B cell (primary cell): ENCODE measurements around the gene CELSR3. TPM values are rescaled to one million over a fixed set of nuclear protein-coding genes. Genes with fewer than 3 reads are reported as not detected.

Experiments used
- ATAC-seq: fragments of 200-7000 bp; cut with Tn5 transposase; one replicate; pipeline ENCODE4 v1.10.0; 2021; ENCODE audit warnings: low read depth, mild to moderate bottlenecking, moderate number of reproducible peaks, moderate library complexity
- CTCF ChIA-PET: fragments of 350-600 bp; sonication (Branson Sonifier 250); formaldehyde crosslinking; loops from one replicate; lab custom pipeline; 2021; ENCODE audit warnings: antibody characterized with exemption, inconsistent platforms; lab: Charles Lee
- POLR2A ChIA-PET: fragments of 350-600 bp; sonication (Branson Sonifier 250); formaldehyde crosslinking; loops from one replicate; lab custom pipeline; 2021; ENCODE audit warnings: antibody characterized with exemption; lab: Charles Lee
- DNase-seq: peaks from one replicate; pipeline ENCODE4 v3.0.0; 2013
- H2AFZ ChIP-seq: 2 replicates; pipeline ENCODE4 v1.6.1; 2012; ENCODE audit warnings: mild to moderate bottlenecking, low read depth, low read length; ENCODE audit not compliant: insufficient read depth, poor library complexity, severe bottlenecking
- H3K27ac ChIP-seq, 2 donors: 1 replicate in 1 of 2; 2 replicates in 1 of 2; pipeline ENCODE4 v1.5.1; 2012 to 2013; ENCODE audit warnings: low read length in 2 of 2, mild to moderate bottlenecking in 2 of 2, moderate library complexity in 1 of 2
- H3K27me3 ChIP-seq, 4 experiments: fragments of 200-600 bp in 1 of 4; sonication (generic) in 1 of 4; replicated peaks in 1 of 4; 1 replicate in 2 of 4; 2 replicates in 2 of 4; pipeline versions ENCODE4 v1.6.1 to v1.7.0; 2013 to 2016; ENCODE audit warnings: low read length in 3 of 4, mild to moderate bottlenecking in 2 of 4, mixed read lengths in 1 of 4, moderate library complexity in 1 of 4; ENCODE audit not compliant: insufficient read depth in 4 of 4, control insufficient read depth in 3 of 4; ENCODE audit errors: control extremely low read depth in 1 of 4
- H3K36me3 ChIP-seq, 2 experiments: replicated peaks in 1 of 2; 1 replicate in 1 of 2; 2 replicates in 1 of 2; pipeline versions ENCODE4 v1.6.1 to v1.7.1; 2013; ENCODE audit warnings: low read length in 1 of 2; ENCODE audit not compliant: insufficient read depth in 2 of 2, control insufficient read depth in 1 of 2; ENCODE audit errors: control extremely low read depth in 1 of 2, extremely low read depth in 1 of 2
- H3K4me1 ChIP-seq, 2 donors: fragments of 200-600 bp in 1 of 2; sonication (generic) in 1 of 2; 1 replicate in 1 of 2; 2 replicates in 1 of 2; pipeline versions ENCODE4 v1.5.1 to v1.6.1; 2013 to 2017; ENCODE audit warnings: low read length in 2 of 2; ENCODE audit not compliant: control insufficient read depth in 2 of 2, insufficient read depth in 2 of 2
- H3K4me2 ChIP-seq: replicated peaks from 2 replicates; pipeline ENCODE3; 2012; ENCODE audit warnings: mild to moderate bottlenecking, low read depth, low read length; ENCODE audit not compliant: poor library complexity, severe bottlenecking
- H3K4me3 ChIP-seq, 5 experiments: fragments of 200-600 bp in 1 of 5; sonication (generic) in 1 of 5; 1 replicate in 3 of 5; 2 replicates in 2 of 5; pipeline versions ENCODE4 v1.5.1 to v1.7.0; 2011 to 2016; ENCODE audit warnings: low read length in 4 of 5, mild to moderate bottlenecking in 4 of 5, low read depth in 2 of 5, control low read depth in 1 of 5, moderate library complexity in 1 of 5; ENCODE audit not compliant: insufficient read depth in 1 of 5; ENCODE audit errors: control extremely low read depth in 1 of 5, extremely low read depth in 1 of 5
- H3K79me2 ChIP-seq: fragments of 200-600 bp; sonication (generic); one replicate; pipeline ENCODE4 v1.6.0; 2016; ENCODE audit warnings: low read length; ENCODE audit not compliant: control insufficient read depth, insufficient read depth
- H3K9ac ChIP-seq: fragments of 200-600 bp; sonication (generic); 2 replicates; pipeline ENCODE4 v1.6.1; 2017; ENCODE audit warnings: mild to moderate bottlenecking, low read length, moderate library complexity
- H3K9me3 ChIP-seq, 3 donors: one replicate each; pipeline versions ENCODE4 v1.6.1 to v1.7.1; 2013; ENCODE audit warnings: low read length in 2 of 3; ENCODE audit not compliant: control insufficient read depth in 2 of 3, insufficient read depth in 1 of 3; ENCODE audit errors: control extremely low read depth in 1 of 3
- H4K20me1 ChIP-seq: 2 replicates; pipeline ENCODE4 v1.6.0; 2012; ENCODE audit warnings: mild to moderate bottlenecking, low read length; ENCODE audit not compliant: insufficient read depth, control insufficient read depth, poor library complexity, severe bottlenecking
- H3K27ac Mint-ChIP-seq: one replicate; pipeline ENCODE4 v1.8.0; 2021; ENCODE audit warnings: mixed read lengths
- H3K27me3 Mint-ChIP-seq: one replicate; pipeline ENCODE4 v1.8.0; 2021; ENCODE audit warnings: mixed read lengths
- H3K4me1 Mint-ChIP-seq: one replicate; pipeline ENCODE4 v1.8.0; 2021; ENCODE audit warnings: mixed read lengths
- H3K4me3 Mint-ChIP-seq: one replicate; pipeline ENCODE4 v1.8.0; 2021; ENCODE audit warnings: mixed read lengths
- H3K9me3 Mint-ChIP-seq: one replicate; pipeline ENCODE4 v1.8.0; 2022; ENCODE audit warnings: mixed read lengths; ENCODE audit not compliant: insufficient read depth
- EZH2 ChIP-seq: IDR thresholded peaks from 2 replicates; pipeline ENCODE4 v1.6.1; 2012; ENCODE audit warnings: borderline replicate concordance, low read depth, mild to moderate bottlenecking, moderate library complexity, low read length; ENCODE audit not compliant: insufficient read depth, poor library complexity, severe bottlenecking
- WGBS: methylation state at CpG from one replicate; pipeline ENCODE4 v1.1.5; 2013; ENCODE audit warnings: missing lambda C conversion rate; ENCODE audit not compliant: insufficient coverage; 5-methylcytosine and 5-hydroxymethylcytosine counted together
- intact Hi-C: fragments of 100-400 bp; cut with micrococcal nuclease; formaldehyde crosslinking; loops from one replicate; pipeline ENCODE4 v1.10.0; 2022
- polyA plus RNA-seq: library from polyadenylated mRNA; depleted of rRNA; stranded (reverse); fragments of >200 nt; gene quantifications from 2 replicates; pipeline ENCODE4 v1.2.3, GENCODE V29; 2012
- total RNA-seq, 2 donors: library from RNA; stranded (reverse); fragments of 120-200 nt in 1 of 2; gene quantifications; 1 replicate in 1 of 2; 2 replicates in 1 of 2; pipeline versions ENCODE4 v1.2.3 to v1.2.4, GENCODE V29; 2013 to 2022
- TF ChIP-seq, protein P1 (sequence below): fragments of 200-600 bp; IDR thresholded peaks from one replicate; pipeline ENCODE4 v1.8.0; 2022; ENCODE audit warnings: antibody characterized with exemption, mild to moderate bottlenecking

CELSR3 gene
- total and polyA plus RNA-seq, 2 donors (not counting 1 experiment from before 2014, with no cell fraction given) = 2.4 to 2.5 TPM

DNA sequence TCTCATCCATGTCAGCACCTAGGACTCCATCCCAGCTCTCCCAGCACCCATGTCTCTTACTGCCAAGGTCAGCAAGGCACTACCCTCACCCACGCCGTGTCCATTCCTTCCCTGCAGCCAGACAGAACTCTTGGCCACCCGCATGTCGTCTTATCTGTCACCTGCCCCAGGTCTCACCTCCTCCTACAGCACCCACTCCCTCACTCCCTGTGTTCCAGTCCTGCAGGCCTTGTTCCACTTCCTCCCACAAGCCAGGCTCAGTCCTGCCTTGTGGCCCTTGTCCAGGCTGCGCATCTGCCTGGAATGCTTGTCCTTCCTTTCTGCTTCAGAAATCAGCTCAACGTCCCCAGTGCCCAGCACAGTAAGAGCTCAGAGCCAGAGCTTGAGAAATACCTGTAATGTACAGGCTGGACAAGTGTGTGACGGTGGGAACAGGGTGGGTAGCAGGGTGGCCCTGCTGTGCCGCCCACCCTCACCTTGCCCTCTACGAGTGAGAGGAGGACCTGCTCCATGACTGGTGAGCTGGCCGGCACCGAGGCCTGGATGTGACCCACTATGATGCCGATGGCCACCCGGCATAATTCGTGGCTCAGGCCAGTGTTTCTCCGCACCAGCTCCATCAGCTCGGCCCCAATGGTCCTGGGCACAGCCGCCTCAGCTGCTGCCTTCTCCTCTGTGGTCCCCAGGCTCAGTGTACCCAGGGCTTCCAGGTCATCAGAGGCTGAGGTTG lies 18.3 kb upstream of the CELSR3 start:
- Mint-ChIP-seq H3K4me1 (peaks cover 35% of the 10 kb centered on the region), H3K27me3 (no peaks in the 10 kb centered on the region), H3K4me3 (no peak overlapping the region), H3K9me3 (no peaks in the 10 kb centered on the region), H3K27ac (peak overlapping the region; percentile 50)
- 99% methylated on average over 17 of the region's 17 CpGs for WGBS
- no peaks in the 10 kb centered on the region for H4K20me1 ChIP-seq
- intact Hi-C loops = loop anchor here (10.0 kb wide), 1 partner anchor 216 kb away; a partner anchor contains a TSS
- no peak overlapping the region for H3K27ac ChIP-seq
- H2AFZ ChIP-seq = no peak overlapping the region
- H3K4me2 ChIP-seq = no peak overlapping the region
- H3K4me1 ChIP-seq = peaks cover 20 to 37% of the 10 kb centered on the region in 2 donors
- H3K27me3 ChIP-seq = no peaks in the 10 kb centered on the region
- no peak overlapping the region for H3K4me3 ChIP-seq
- H3K36me3 ChIP-seq = peaks cover 0 to 11% of the 10 kb centered on the region in 2 experiments
- POLR2A ChIA-PET = no interaction called here
- no peak for TF ChIP-seq EZH2
- TF ChIP-seq, protein P1, sequence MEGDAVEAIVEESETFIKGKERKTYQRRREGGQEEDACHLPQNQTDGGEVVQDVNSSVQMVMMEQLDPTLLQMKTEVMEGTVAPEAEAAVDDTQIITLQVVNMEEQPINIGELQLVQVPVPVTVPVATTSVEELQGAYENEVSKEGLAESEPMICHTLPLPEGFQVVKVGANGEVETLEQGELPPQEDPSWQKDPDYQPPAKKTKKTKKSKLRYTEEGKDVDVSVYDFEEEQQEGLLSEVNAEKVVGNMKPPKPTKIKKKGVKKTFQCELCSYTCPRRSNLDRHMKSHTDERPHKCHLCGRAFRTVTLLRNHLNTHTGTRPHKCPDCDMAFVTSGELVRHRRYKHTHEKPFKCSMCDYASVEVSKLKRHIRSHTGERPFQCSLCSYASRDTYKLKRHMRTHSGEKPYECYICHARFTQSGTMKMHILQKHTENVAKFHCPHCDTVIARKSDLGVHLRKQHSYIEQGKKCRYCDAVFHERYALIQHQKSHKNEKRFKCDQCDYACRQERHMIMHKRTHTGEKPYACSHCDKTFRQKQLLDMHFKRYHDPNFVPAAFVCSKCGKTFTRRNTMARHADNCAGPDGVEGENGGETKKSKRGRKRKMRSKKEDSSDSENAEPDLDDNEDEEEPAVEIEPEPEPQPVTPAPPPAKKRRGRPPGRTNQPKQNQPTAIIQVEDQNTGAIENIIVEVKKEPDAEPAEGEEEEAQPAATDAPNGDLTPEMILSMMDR = no peak
- H3K9me3 ChIP-seq = no peaks in the 10 kb centered on the region
- no peak for ATAC-seq
- CTCF ChIA-PET = no interaction called here
- DNase-seq = no peak
- no peaks in the 10 kb centered on the region for H3K79me2 ChIP-seq
- no peak overlapping the region for H3K9ac ChIP-seq
